SK-N-SH (cell line): ENCODE results near the gene ZNF627.
"Not testable (repeated sequence)": the region's sequence is repeated elsewhere in the genome, so short reads cannot be mapped to it uniquely, and the experiment has no call there.

Experiments used
- CHD2 ChIP-seq: fragments of 150-350 bp; IDR thresholded peaks from 2 replicates; pipeline ENCODE4 v1.6.1; 2018; ENCODE audit warnings: low read length; ENCODE audit not compliant: partially characterized antibody
- ELF1 ChIP-seq: IDR thresholded peaks from 2 replicates; pipeline ENCODE4 v1.4.0; 2012
- EZH2phosphoT487 ChIP-seq: fragments of 200-600 bp; sonication (generic); IDR thresholded peaks from 2 replicates; pipeline ENCODE4 v1.6.1; 2017; ENCODE audit warnings: low read depth, mixed run types, mild to moderate bottlenecking, antibody characterized with exemption, moderate library complexity, borderline replicate concordance
- GABPA ChIP-seq: IDR thresholded peaks from 2 replicates; pipeline ENCODE4 v1.4.0; 2012; ENCODE audit warnings: low read depth, mild to moderate bottlenecking
- GATA2 ChIP-seq: sonication (generic); formaldehyde crosslinking; IDR thresholded peaks from 2 replicates; pipeline ENCODE4 v1.5.0; 2020; ENCODE audit warnings: mild to moderate bottlenecking, missing genetic modification reagents
- MXI1 ChIP-seq: IDR thresholded peaks from 2 replicates; pipeline ENCODE4 v1.6.1; 2012; ENCODE audit warnings: mild to moderate bottlenecking, low read depth, low read length, improper control_type of control experiment
- SMC3 ChIP-seq: IDR thresholded peaks from 2 replicates; pipeline ENCODE4 v1.6.1; 2012; ENCODE audit warnings: low read depth, low read length, improper control_type of control experiment
- TF ChIP-seq, protein P1 (sequence below): IDR thresholded peaks from 2 replicates; pipeline ENCODE4 v1.6.1; 2012; ENCODE audit warnings: mild to moderate bottlenecking, low read depth, low read length, moderate library complexity
- TF ChIP-seq, protein P2 (sequence below): fragments of 200-600 bp; sonication (generic); IDR thresholded peaks from 2 replicates; pipeline ENCODE4 v1.6.1; 2017; ENCODE audit warnings: antibody characterized with exemption, mild to moderate bottlenecking, moderate library complexity
- TF ChIP-seq, protein P3 (sequence below): IDR thresholded peaks from 2 replicates; pipeline ENCODE4 v1.4.0; 2012; ENCODE audit warnings: low read depth, borderline replicate concordance

DNA sequence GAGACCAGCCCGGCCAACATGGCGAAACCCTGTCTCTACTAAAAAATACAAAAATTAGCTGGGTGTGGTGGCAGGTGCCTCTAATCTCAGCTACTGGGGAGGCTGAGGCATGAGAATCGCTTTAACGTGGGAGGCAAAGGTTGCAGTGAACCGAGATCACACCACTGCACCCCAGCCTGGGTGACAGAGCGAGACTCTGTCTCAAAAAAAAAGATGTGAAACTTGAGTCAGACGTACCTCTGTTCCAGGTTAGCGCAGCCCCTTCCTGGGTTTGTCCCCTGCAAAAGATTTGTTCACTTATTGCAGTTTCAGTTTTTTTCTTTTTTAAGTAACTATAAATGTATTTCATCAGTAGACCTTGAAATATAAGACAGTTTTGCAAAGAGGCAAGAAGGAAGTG is 2.4 kb downstream of the ZNF627 start:
- TF ChIP-seq CHD2; ELF1; SMC3; EZH2phosphoT487; MXI1; GATA2 (CRISPR knock-in tag); GABPA: not testable (repeated sequence)
- TF ChIP-seq, protein P1, sequence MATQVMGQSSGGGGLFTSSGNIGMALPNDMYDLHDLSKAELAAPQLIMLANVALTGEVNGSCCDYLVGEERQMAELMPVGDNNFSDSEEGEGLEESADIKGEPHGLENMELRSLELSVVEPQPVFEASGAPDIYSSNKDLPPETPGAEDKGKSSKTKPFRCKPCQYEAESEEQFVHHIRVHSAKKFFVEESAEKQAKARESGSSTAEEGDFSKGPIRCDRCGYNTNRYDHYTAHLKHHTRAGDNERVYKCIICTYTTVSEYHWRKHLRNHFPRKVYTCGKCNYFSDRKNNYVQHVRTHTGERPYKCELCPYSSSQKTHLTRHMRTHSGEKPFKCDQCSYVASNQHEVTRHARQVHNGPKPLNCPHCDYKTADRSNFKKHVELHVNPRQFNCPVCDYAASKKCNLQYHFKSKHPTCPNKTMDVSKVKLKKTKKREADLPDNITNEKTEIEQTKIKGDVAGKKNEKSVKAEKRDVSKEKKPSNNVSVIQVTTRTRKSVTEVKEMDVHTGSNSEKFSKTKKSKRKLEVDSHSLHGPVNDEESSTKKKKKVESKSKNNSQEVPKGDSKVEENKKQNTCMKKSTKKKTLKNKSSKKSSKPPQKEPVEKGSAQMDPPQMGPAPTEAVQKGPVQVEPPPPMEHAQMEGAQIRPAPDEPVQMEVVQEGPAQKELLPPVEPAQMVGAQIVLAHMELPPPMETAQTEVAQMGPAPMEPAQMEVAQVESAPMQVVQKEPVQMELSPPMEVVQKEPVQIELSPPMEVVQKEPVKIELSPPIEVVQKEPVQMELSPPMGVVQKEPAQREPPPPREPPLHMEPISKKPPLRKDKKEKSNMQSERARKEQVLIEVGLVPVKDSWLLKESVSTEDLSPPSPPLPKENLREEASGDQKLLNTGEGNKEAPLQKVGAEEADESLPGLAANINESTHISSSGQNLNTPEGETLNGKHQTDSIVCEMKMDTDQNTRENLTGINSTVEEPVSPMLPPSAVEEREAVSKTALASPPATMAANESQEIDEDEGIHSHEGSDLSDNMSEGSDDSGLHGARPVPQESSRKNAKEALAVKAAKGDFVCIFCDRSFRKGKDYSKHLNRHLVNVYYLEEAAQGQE, result not testable (repeated sequence)
- TF ChIP-seq, protein P2, sequence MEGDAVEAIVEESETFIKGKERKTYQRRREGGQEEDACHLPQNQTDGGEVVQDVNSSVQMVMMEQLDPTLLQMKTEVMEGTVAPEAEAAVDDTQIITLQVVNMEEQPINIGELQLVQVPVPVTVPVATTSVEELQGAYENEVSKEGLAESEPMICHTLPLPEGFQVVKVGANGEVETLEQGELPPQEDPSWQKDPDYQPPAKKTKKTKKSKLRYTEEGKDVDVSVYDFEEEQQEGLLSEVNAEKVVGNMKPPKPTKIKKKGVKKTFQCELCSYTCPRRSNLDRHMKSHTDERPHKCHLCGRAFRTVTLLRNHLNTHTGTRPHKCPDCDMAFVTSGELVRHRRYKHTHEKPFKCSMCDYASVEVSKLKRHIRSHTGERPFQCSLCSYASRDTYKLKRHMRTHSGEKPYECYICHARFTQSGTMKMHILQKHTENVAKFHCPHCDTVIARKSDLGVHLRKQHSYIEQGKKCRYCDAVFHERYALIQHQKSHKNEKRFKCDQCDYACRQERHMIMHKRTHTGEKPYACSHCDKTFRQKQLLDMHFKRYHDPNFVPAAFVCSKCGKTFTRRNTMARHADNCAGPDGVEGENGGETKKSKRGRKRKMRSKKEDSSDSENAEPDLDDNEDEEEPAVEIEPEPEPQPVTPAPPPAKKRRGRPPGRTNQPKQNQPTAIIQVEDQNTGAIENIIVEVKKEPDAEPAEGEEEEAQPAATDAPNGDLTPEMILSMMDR, result not testable (repeated sequence)
- TF ChIP-seq, protein P3, sequence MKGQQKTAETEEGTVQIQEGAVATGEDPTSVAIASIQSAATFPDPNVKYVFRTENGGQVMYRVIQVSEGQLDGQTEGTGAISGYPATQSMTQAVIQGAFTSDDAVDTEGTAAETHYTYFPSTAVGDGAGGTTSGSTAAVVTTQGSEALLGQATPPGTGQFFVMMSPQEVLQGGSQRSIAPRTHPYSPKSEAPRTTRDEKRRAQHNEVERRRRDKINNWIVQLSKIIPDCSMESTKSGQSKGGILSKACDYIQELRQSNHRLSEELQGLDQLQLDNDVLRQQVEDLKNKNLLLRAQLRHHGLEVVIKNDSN, result not testable (repeated sequence)
